ENCODE measurements around the gene PFKFB4. TPM values are rescaled to one million over a fixed set of nuclear protein-coding genes. Genes with fewer than 3 reads are reported as not detected.

The PFKFB4 gene
- total and polyA plus RNA-seq, 2 of the 8 experiments (the other 6 are each of a cell fraction or from before 2014, with no cell fraction given): 10.7 to 20.1 TPM

DNA sequence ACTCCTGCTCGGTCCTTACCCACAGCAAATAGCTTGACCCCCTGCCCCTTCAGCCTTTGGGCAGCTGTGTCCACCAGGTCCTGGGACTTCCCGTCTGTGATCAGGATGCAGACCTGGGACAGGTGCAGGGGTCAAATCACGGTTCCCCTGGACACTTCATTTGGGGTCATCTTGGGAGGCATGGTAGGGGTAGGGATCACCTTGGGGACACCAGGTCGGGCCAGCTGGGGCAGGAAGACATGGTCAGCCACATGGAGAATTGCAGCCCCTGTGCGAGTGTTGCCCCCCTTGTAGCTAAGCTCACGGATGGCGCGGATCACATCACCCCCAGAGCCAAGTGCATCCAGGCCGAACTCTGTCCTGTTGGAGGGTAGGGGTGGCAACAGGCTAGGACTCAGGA is 36.7 kb upstream of the PFKFB4 start (continued):
- TF ChIP-seq NANOG (IDR thresholded peaks at IDR 0.05; ENCODE audit: insufficient read depth, low read depth, low read length, poor library complexity, severe bottlenecking): no peak
- no peak for TF ChIP-seq JUND (IDR thresholded peaks at IDR 0.05; ENCODE audit: low read length)
- no peak for TF ChIP-seq SP4 (IDR thresholded peaks at IDR 0.05; ENCODE audit: low read length)
- no peak for TF ChIP-seq SIRT6 (IDR thresholded peaks at IDR 0.05; ENCODE audit: low read length)
- TF ChIP-seq KDM1A (IDR thresholded peaks at IDR 0.05; ENCODE audit: borderline replicate concordance, low read length): no peak
- TF ChIP-seq EZH2 (IDR thresholded peaks at IDR 0.05; ENCODE audit: low read depth, low read length, severe bottlenecking): no peak

Measured in H1 (cell line).